Liver (tissue), 9 donors: Measurements from ENCODE around the gene ATP6V0E2. TPM values are rescaled to one million over a fixed set of nuclear protein-coding genes. Genes with fewer than 3 reads are reported as not detected.

Experiments used
- DNase-seq: peaks from one replicate; pipeline ENCODE4 v3.0.0-alpha.2; 2017; ENCODE audit warnings: low spot score
- H3K27ac ChIP-seq, 2 donors: one replicate each; pipeline ENCODE4 v1.7.0; 2013; ENCODE audit warnings: inconsistent platforms in 2 of 2, low read length in 2 of 2, control low read depth in 1 of 2, low read depth in 1 of 2, mild to moderate bottlenecking in 1 of 2
- H3K27me3 ChIP-seq, 4 donors: one replicate each; pipeline versions ENCODE4 v1.6.1 to v1.7.0; 2013; ENCODE audit warnings: low read length in 3 of 4, inconsistent platforms in 1 of 4, mild to moderate bottlenecking in 1 of 4, moderate library complexity in 1 of 4; ENCODE audit not compliant: control insufficient read depth in 4 of 4, insufficient read depth in 4 of 4
- H3K36me3 ChIP-seq, 4 donors: one replicate each; pipeline versions ENCODE4 v1.6.1 to v1.7.0; 2013; ENCODE audit warnings: low read length in 3 of 4, mild to moderate bottlenecking in 3 of 4, low read depth in 1 of 4, moderate library complexity in 1 of 4; ENCODE audit not compliant: control insufficient read depth in 4 of 4, insufficient read depth in 3 of 4
- H3K4me1 ChIP-seq, 4 donors: one replicate each; pipeline versions ENCODE4 v1.6.1 to v1.7.0; 2013; ENCODE audit warnings: low read length in 3 of 4, mild to moderate bottlenecking in 3 of 4, moderate library complexity in 1 of 4; ENCODE audit not compliant: control insufficient read depth in 4 of 4, insufficient read depth in 4 of 4
- H3K4me3 ChIP-seq, 3 donors: one replicate each; pipeline versions ENCODE4 v1.6.1 to v1.7.0; 2013; ENCODE audit warnings: low read length in 3 of 3, control low read depth in 1 of 3, low read depth in 1 of 3, mild to moderate bottlenecking in 1 of 3
- H3K9ac ChIP-seq, 2 donors: one replicate each; pipeline ENCODE4 v1.7.0; 2013; ENCODE audit warnings: low read length in 2 of 2, mild to moderate bottlenecking in 2 of 2, moderate library complexity in 2 of 2, control low read depth in 1 of 2, low read depth in 1 of 2
- H3K9me3 ChIP-seq, 4 donors: one replicate each; pipeline versions ENCODE4 v1.6.1 to v1.7.0; 2013; ENCODE audit warnings: low read length in 3 of 4; ENCODE audit not compliant: control insufficient read depth in 4 of 4
- EGR1 ChIP-seq, 2 donors: IDR thresholded peaks; 2 replicates each; pipeline ENCODE4 v1.6.1; 2016 to 2018; ENCODE audit warnings: antibody characterized with exemption in 2 of 2, low read depth in 2 of 2
- FOXA1 ChIP-seq: IDR thresholded peaks from 2 replicates; pipeline ENCODE4 v1.6.1; 2016; ENCODE audit warnings: antibody characterized with exemption
- FOXA2 ChIP-seq: IDR thresholded peaks from 2 replicates; pipeline ENCODE4 v1.6.1; 2016; ENCODE audit warnings: antibody characterized with exemption
- GABPA ChIP-seq, 2 donors: IDR thresholded peaks in 1 of 2; conservative IDR thresholded peaks in 1 of 2; 2 replicates each; pipeline ENCODE4 v1.6.1; 2016; ENCODE audit warnings: antibody characterized with exemption in 2 of 2, mild to moderate bottlenecking in 1 of 2, moderate library complexity in 1 of 2
- HNF4A ChIP-seq, 2 donors: conservative IDR thresholded peaks; 2 replicates each; pipeline ENCODE4 v1.6.1; 2016; ENCODE audit warnings: antibody characterized with exemption in 2 of 2, mild to moderate bottlenecking in 2 of 2
- HNF4G ChIP-seq: IDR thresholded peaks from 2 replicates; pipeline ENCODE4 v1.6.1; 2016; ENCODE audit warnings: antibody characterized with exemption
- JUND ChIP-seq, 2 donors: IDR thresholded peaks; 2 replicates each; pipeline ENCODE4 v1.6.1; 2016; ENCODE audit warnings: antibody characterized with exemption in 2 of 2
- MAX ChIP-seq: IDR thresholded peaks from 2 replicates; pipeline ENCODE4 v1.6.1; 2016; ENCODE audit warnings: antibody characterized with exemption
- NR2F2 ChIP-seq: IDR thresholded peaks from 2 replicates; pipeline ENCODE4 v1.6.1; 2016; ENCODE audit warnings: antibody characterized with exemption
- RAD21 ChIP-seq, 2 donors: IDR thresholded peaks; 2 replicates each; pipeline ENCODE4 v1.6.1; 2016; ENCODE audit warnings: antibody characterized with exemption in 2 of 2, mild to moderate bottlenecking in 2 of 2
- REST ChIP-seq: IDR thresholded peaks from 2 replicates; pipeline ENCODE4 v1.6.1; 2016; ENCODE audit warnings: antibody characterized with exemption, mild to moderate bottlenecking
- RXRA ChIP-seq, 2 donors: IDR thresholded peaks; 2 replicates each; pipeline ENCODE4 v1.6.1; 2017 to 2018; ENCODE audit warnings: antibody characterized with exemption in 2 of 2, mild to moderate bottlenecking in 1 of 2
- SP1 ChIP-seq: IDR thresholded peaks from 2 replicates; pipeline ENCODE4 v1.6.1; 2018; ENCODE audit warnings: antibody characterized with exemption, mild to moderate bottlenecking
- TAF1 ChIP-seq: conservative IDR thresholded peaks from 2 replicates; pipeline ENCODE4 v1.6.1; 2016; ENCODE audit warnings: antibody characterized with exemption, mild to moderate bottlenecking
- YY1 ChIP-seq: IDR thresholded peaks from 2 replicates; pipeline ENCODE4 v1.6.1; 2016; ENCODE audit warnings: antibody characterized with exemption, mild to moderate bottlenecking
- WGBS: extraction: QIAGEN DNeasy Blood & Tissue Kit; methylation state at CpG from one replicate; pipeline ENCODE4 v1.1.7; 2013; 5-methylcytosine and 5-hydroxymethylcytosine counted together
- polyA plus RNA-seq, 2 donors: library from polyadenylated mRNA; stranded (reverse) in 1 of 2; unstranded in 1 of 2; fragments of 200-250 nt in 1 of 2; fragments of >200 nt in 1 of 2; fragmentation: Nextera tagmentation in 1 of 2; extraction: Ambion mirVana in 1 of 2; gene quantifications; one replicate each; pipeline versions ENCODE4 v1.2.1 to v1.2.3, GENCODE V29; 2013 to 2015
- total RNA-seq, 2 donors: library from RNA; depleted of rRNA; stranded (reverse); fragments of >200 nt; gene quantifications; one replicate each; pipeline ENCODE4 v1.2.3, GENCODE V29; 2014
- TF ChIP-seq, protein P1 (sequence below): IDR thresholded peaks from 2 replicates; pipeline ENCODE4 v1.6.1; 2016; ENCODE audit warnings: antibody characterized with exemption
- TF ChIP-seq, protein P2 (sequence below): fragments of 150-350 bp; IDR thresholded peaks from 2 replicates; pipeline ENCODE4 v1.5.1; 2017; ENCODE audit warnings: improper control_type of control experiment, low read depth, low read length; ENCODE audit not compliant: missing input control
- TF ChIP-seq, protein P3 (sequence below): IDR thresholded peaks from 2 replicates; pipeline ENCODE4 v1.6.1; 2016; ENCODE audit warnings: antibody characterized with exemption
- donor health status: healthy.
- donor health status: healthy.
- donor health status: healthy.
- donor health status: healthy.
- donor health status: healthy.

ATP6V0E2 gene
- total and polyA plus RNA-seq, 4 donors, result 9.8 to 77.1 (median 47.5) TPM

GRCh38 chr7:149873970-149874643 lies 338 bp downstream of the ATP6V0E2 start:
- Histone ChIP-seq H3K9me3 (no peaks in the 10 kb centered on the region), H3K36me3 (no peaks in the 10 kb centered on the region), H3K27me3 (no peaks in the 10 kb centered on the region), H3K27ac (peak overlapping the region; percentile 54 to 79), H3K4me3 (peak overlapping the region; percentile 52 to 81 (median 76)), H3K9ac (peak overlapping the region in 1 of 2 donors; percentile 47), H3K4me1 (peaks cover 5 to 36% (median 23%) of the 10 kb centered on the region in 4 donors)
- no peak for DNase-seq
- TF ChIP-seq NR2F2 (no peak), HNF4A (conservative IDR thresholded peaks at IDR 0.05) (no peak), JUND (IDR thresholded peaks at IDR 0.05) (no peak)
- TF ChIP-seq, protein P1, sequence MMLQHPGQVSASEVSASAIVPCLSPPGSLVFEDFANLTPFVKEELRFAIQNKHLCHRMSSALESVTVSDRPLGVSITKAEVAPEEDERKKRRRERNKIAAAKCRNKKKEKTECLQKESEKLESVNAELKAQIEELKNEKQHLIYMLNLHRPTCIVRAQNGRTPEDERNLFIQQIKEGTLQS, result no peak
- 4% methylated on average over 46 of the region's 46 CpGs for WGBS

- H3K27ac ChIP-seq, result peak overlapping the region; percentile 54 to 79
- peaks cover 5 to 36% (median 23%) of the 10 kb centered on the region in 4 donors for H3K4me1 ChIP-seq
- WGBS, result 37% methylated on average over 8 of the region's 8 CpGs
- no peaks in the 10 kb centered on the region for H3K9me3 ChIP-seq
- H3K36me3 ChIP-seq, result no peaks in the 10 kb centered on the region
- peak; percentile 25 for DNase-seq
- H3K9ac ChIP-seq, result no peak overlapping the region
- peak overlapping the region in 1 of 3 donors; percentile 81 for H3K4me3 ChIP-seq
- no peak for TF ChIP-seq NR2F2
- peak in 1 of 2 donors; percentile 82 for TF ChIP-seq JUND (IDR thresholded peaks at IDR 0.05)
- TF ChIP-seq YY1, result peak; percentile 92
- no peak for TF ChIP-seq TAF1
- peak; percentile 69 for TF ChIP-seq FOXA2
- peak; percentile 7 for TF ChIP-seq HNF4G
- TF ChIP-seq REST, result peak; percentile 83
- no peak for TF ChIP-seq EGR1 (IDR thresholded peaks at IDR 0.05; ENCODE audit: low read depth in 2 of 2)
- TF ChIP-seq, protein P1, result no peak
- peak; percentile 39 for TF ChIP-seq FOXA1
- TF ChIP-seq, protein P2, sequence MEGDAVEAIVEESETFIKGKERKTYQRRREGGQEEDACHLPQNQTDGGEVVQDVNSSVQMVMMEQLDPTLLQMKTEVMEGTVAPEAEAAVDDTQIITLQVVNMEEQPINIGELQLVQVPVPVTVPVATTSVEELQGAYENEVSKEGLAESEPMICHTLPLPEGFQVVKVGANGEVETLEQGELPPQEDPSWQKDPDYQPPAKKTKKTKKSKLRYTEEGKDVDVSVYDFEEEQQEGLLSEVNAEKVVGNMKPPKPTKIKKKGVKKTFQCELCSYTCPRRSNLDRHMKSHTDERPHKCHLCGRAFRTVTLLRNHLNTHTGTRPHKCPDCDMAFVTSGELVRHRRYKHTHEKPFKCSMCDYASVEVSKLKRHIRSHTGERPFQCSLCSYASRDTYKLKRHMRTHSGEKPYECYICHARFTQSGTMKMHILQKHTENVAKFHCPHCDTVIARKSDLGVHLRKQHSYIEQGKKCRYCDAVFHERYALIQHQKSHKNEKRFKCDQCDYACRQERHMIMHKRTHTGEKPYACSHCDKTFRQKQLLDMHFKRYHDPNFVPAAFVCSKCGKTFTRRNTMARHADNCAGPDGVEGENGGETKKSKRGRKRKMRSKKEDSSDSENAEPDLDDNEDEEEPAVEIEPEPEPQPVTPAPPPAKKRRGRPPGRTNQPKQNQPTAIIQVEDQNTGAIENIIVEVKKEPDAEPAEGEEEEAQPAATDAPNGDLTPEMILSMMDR, result no peak
- peak; percentile 82 to 96 for TF ChIP-seq HNF4A (conservative IDR thresholded peaks at IDR 0.05)
- peak; percentile 48 to 51 for TF ChIP-seq RAD21 (IDR thresholded peaks at IDR 0.05)
- peak; percentile 88 to 94 for TF ChIP-seq RXRA (IDR thresholded peaks at IDR 0.05)
- TF ChIP-seq, protein P3, sequence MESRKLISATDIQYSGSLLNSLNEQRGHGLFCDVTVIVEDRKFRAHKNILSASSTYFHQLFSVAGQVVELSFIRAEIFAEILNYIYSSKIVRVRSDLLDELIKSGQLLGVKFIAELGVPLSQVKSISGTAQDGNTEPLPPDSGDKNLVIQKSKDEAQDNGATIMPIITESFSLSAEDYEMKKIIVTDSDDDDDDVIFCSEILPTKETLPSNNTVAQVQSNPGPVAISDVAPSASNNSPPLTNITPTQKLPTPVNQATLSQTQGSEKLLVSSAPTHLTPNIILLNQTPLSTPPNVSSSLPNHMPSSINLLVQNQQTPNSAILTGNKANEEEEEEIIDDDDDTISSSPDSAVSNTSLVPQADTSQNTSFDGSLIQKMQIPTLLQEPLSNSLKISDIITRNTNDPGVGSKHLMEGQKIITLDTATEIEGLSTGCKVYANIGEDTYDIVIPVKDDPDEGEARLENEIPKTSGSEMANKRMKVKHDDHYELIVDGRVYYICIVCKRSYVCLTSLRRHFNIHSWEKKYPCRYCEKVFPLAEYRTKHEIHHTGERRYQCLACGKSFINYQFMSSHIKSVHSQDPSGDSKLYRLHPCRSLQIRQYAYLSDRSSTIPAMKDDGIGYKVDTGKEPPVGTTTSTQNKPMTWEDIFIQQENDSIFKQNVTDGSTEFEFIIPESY, result peak; percentile 80
- TF ChIP-seq GABPA (IDR thresholded peaks at IDR 0.05 in 1 of 2, conservative IDR thresholded peaks at IDR 0.05 in 1 of 2), result peak in 1 of 2 donors; percentile 9
- TF ChIP-seq SP1, result peak; percentile 93
- peak; percentile 91 for TF ChIP-seq MAX
- H3K27me3 ChIP-seq, result no peaks in the 10 kb centered on the region
Observed at GRCh38 chr7:149874644-149875028, 867 bp downstream of the ATP6V0E2 start.
